Erythroblast (primary cell): ENCODE measurements around the gene GFRA1.

Source experiments
- GATA1 ChIP-seq: IDR thresholded peaks from 2 replicates; pipeline ENCODE4 v1.6.1; 2011; ENCODE audit warnings: low read depth, mild to moderate bottlenecking, control low read depth, low read length, moderate library complexity
- POLR2A ChIP-seq: IDR thresholded peaks from 2 replicates; pipeline ENCODE4 v1.6.1; 2011; ENCODE audit warnings: mild to moderate bottlenecking, low read length

GRCh38 chr10:116262678-116263077, 10.3 kb downstream of the GFRA1 start:
- TF ChIP-seq GATA1 (no peak), POLR2A (no peak)
